Dedifferentiated amniotic fluid mesenchymal stem cell (primary cell): ENCODE data around the gene FCHSD1.
"Not testable (repeated sequence)": the region's sequence is repeated elsewhere in the genome, so short reads cannot be mapped to it uniquely, and the experiment has no call there.

ENCODE experiments used
- DNase-seq: peaks from one replicate; pipeline ENCODE4 v3.0.0-alpha.2; 2016; ENCODE audit errors: extremely low spot score

The FCHSD1 gene

GRCh38 chr5:141617682-141618029, 33.6 kb downstream of the FCHSD1 start:
- no peak for DNase-seq

- no peak for DNase-seq
Observed at GRCh38 chr5:141617128-141617527, 34.1 kb downstream of the FCHSD1 start.

- no peak for DNase-seq
Observed at GRCh38 chr5:141615991-141616720, 35.1 kb downstream of the FCHSD1 start.

GRCh38 chr5:141613344-141613743, 37.9 kb downstream of the FCHSD1 start:
- no peak for DNase-seq

- DNase-seq, result no peak
Observed at GRCh38 chr5:141611289-141611688, 39.9 kb downstream of the FCHSD1 start.

- not testable (repeated sequence) for DNase-seq
Observed at GRCh38 chr5:141609921-141610320, 41.3 kb downstream of the FCHSD1 start.

- DNase-seq, result no peak
Observed at GRCh38 chr5:141609044-141609443, 42.2 kb downstream of the FCHSD1 start.

GRCh38 chr5:141608557-141608956, 42.7 kb downstream of the FCHSD1 start:
- no peak for DNase-seq

GRCh38 chr5:141608046-141608445, 43.2 kb downstream of the FCHSD1 start:
- DNase-seq, result no peak

- no peak for DNase-seq
Observed at GRCh38 chr5:141605523-141606277, 45.5 kb downstream of the FCHSD1 start.

- DNase-seq, result peak; percentile 95
Observed at GRCh38 chr5:141603923-141604717, 47.1 kb downstream of the FCHSD1 start.

GRCh38 chr5:141602606-141603005, 48.6 kb downstream of the FCHSD1 start:
- no peak for DNase-seq

GRCh38 chr5:141598391-141599345, 52.5 kb downstream of the FCHSD1 start:
- no peak for DNase-seq

GRCh38 chr5:141597814-141598213, 53.4 kb downstream of the FCHSD1 start:
- DNase-seq, result no peak

- DNase-seq, result no peak
Observed at GRCh38 chr5:141597394-141597793, 53.8 kb downstream of the FCHSD1 start.

- DNase-seq, result no peak
Observed at GRCh38 chr5:141596867-141597266, 54.4 kb downstream of the FCHSD1 start.

- no peak for DNase-seq
Observed at GRCh38 chr5:141590127-141590526, 61.1 kb downstream of the FCHSD1 start.
